Liver (tissue), 9 donors: ENCODE results near the gene EXOSC2. TPM values are rescaled to one million over a fixed set of nuclear protein-coding genes. Genes with fewer than 3 reads are reported as not detected.

Experiments
- DNase-seq: peaks from one replicate; pipeline ENCODE4 v3.0.0-alpha.2; 2017; ENCODE audit warnings: low spot score
- H3K27ac ChIP-seq, 2 donors: one replicate each; pipeline ENCODE4 v1.7.0; 2013; ENCODE audit warnings: inconsistent platforms in 2 of 2, low read length in 2 of 2, control low read depth in 1 of 2, low read depth in 1 of 2, mild to moderate bottlenecking in 1 of 2
- H3K27me3 ChIP-seq, 4 donors: one replicate each; pipeline versions ENCODE4 v1.6.1 to v1.7.0; 2013; ENCODE audit warnings: low read length in 3 of 4, inconsistent platforms in 1 of 4, mild to moderate bottlenecking in 1 of 4, moderate library complexity in 1 of 4; ENCODE audit not compliant: control insufficient read depth in 4 of 4, insufficient read depth in 4 of 4
- H3K36me3 ChIP-seq, 4 donors: one replicate each; pipeline versions ENCODE4 v1.6.1 to v1.7.0; 2013; ENCODE audit warnings: low read length in 3 of 4, mild to moderate bottlenecking in 3 of 4, low read depth in 1 of 4, moderate library complexity in 1 of 4; ENCODE audit not compliant: control insufficient read depth in 4 of 4, insufficient read depth in 3 of 4
- H3K4me1 ChIP-seq, 4 donors: one replicate each; pipeline versions ENCODE4 v1.6.1 to v1.7.0; 2013; ENCODE audit warnings: low read length in 3 of 4, mild to moderate bottlenecking in 3 of 4, moderate library complexity in 1 of 4; ENCODE audit not compliant: control insufficient read depth in 4 of 4, insufficient read depth in 4 of 4
- H3K4me3 ChIP-seq, 3 donors: one replicate each; pipeline versions ENCODE4 v1.6.1 to v1.7.0; 2013; ENCODE audit warnings: low read length in 3 of 3, control low read depth in 1 of 3, low read depth in 1 of 3, mild to moderate bottlenecking in 1 of 3
- H3K9ac ChIP-seq, 2 donors: one replicate each; pipeline ENCODE4 v1.7.0; 2013; ENCODE audit warnings: low read length in 2 of 2, mild to moderate bottlenecking in 2 of 2, moderate library complexity in 2 of 2, control low read depth in 1 of 2, low read depth in 1 of 2
- H3K9me3 ChIP-seq, 4 donors: one replicate each; pipeline versions ENCODE4 v1.6.1 to v1.7.0; 2013; ENCODE audit warnings: low read length in 3 of 4; ENCODE audit not compliant: control insufficient read depth in 4 of 4
- EGR1 ChIP-seq, 2 donors: IDR thresholded peaks; 2 replicates each; pipeline ENCODE4 v1.6.1; 2016 to 2018; ENCODE audit warnings: antibody characterized with exemption in 2 of 2, low read depth in 2 of 2
- FOXA1 ChIP-seq: IDR thresholded peaks from 2 replicates; pipeline ENCODE4 v1.6.1; 2016; ENCODE audit warnings: antibody characterized with exemption
- FOXA2 ChIP-seq: IDR thresholded peaks from 2 replicates; pipeline ENCODE4 v1.6.1; 2016; ENCODE audit warnings: antibody characterized with exemption
- GABPA ChIP-seq, 2 donors: IDR thresholded peaks in 1 of 2; conservative IDR thresholded peaks in 1 of 2; 2 replicates each; pipeline ENCODE4 v1.6.1; 2016; ENCODE audit warnings: antibody characterized with exemption in 2 of 2, mild to moderate bottlenecking in 1 of 2, moderate library complexity in 1 of 2
- HNF4A ChIP-seq, 2 donors: conservative IDR thresholded peaks; 2 replicates each; pipeline ENCODE4 v1.6.1; 2016; ENCODE audit warnings: antibody characterized with exemption in 2 of 2, mild to moderate bottlenecking in 2 of 2
- HNF4G ChIP-seq: IDR thresholded peaks from 2 replicates; pipeline ENCODE4 v1.6.1; 2016; ENCODE audit warnings: antibody characterized with exemption
- JUND ChIP-seq, 2 donors: IDR thresholded peaks; 2 replicates each; pipeline ENCODE4 v1.6.1; 2016; ENCODE audit warnings: antibody characterized with exemption in 2 of 2
- NR2F2 ChIP-seq: IDR thresholded peaks from 2 replicates; pipeline ENCODE4 v1.6.1; 2016; ENCODE audit warnings: antibody characterized with exemption
- REST ChIP-seq: IDR thresholded peaks from 2 replicates; pipeline ENCODE4 v1.6.1; 2016; ENCODE audit warnings: antibody characterized with exemption, mild to moderate bottlenecking
- RXRA ChIP-seq, 2 donors: IDR thresholded peaks; 2 replicates each; pipeline ENCODE4 v1.6.1; 2017 to 2018; ENCODE audit warnings: antibody characterized with exemption in 2 of 2, mild to moderate bottlenecking in 1 of 2
- SP1 ChIP-seq: IDR thresholded peaks from 2 replicates; pipeline ENCODE4 v1.6.1; 2018; ENCODE audit warnings: antibody characterized with exemption, mild to moderate bottlenecking
- TAF1 ChIP-seq: conservative IDR thresholded peaks from 2 replicates; pipeline ENCODE4 v1.6.1; 2016; ENCODE audit warnings: antibody characterized with exemption, mild to moderate bottlenecking
- YY1 ChIP-seq: IDR thresholded peaks from 2 replicates; pipeline ENCODE4 v1.6.1; 2016; ENCODE audit warnings: antibody characterized with exemption, mild to moderate bottlenecking
- ZBTB33 ChIP-seq: IDR thresholded peaks from 2 replicates; pipeline ENCODE4 v1.6.1; 2016; ENCODE audit warnings: antibody characterized with exemption
- WGBS: extraction: QIAGEN DNeasy Blood & Tissue Kit; methylation state at CpG from one replicate; pipeline ENCODE4 v1.1.7; 2013; 5-methylcytosine and 5-hydroxymethylcytosine counted together
- polyA plus RNA-seq, 2 donors: library from polyadenylated mRNA; stranded (reverse) in 1 of 2; unstranded in 1 of 2; fragments of 200-250 nt in 1 of 2; fragments of >200 nt in 1 of 2; fragmentation: Nextera tagmentation in 1 of 2; extraction: Ambion mirVana in 1 of 2; gene quantifications; one replicate each; pipeline versions ENCODE4 v1.2.1 to v1.2.3, GENCODE V29; 2013 to 2015
- total RNA-seq, 2 donors: library from RNA; depleted of rRNA; stranded (reverse); fragments of >200 nt; gene quantifications; one replicate each; pipeline ENCODE4 v1.2.3, GENCODE V29; 2014
- TF ChIP-seq, protein P1 (sequence below): fragments of 150-350 bp; IDR thresholded peaks from 2 replicates; pipeline ENCODE4 v1.5.1; 2017; ENCODE audit warnings: improper control_type of control experiment, low read depth, low read length; ENCODE audit not compliant: missing input control
- TF ChIP-seq, protein P2 (sequence below): IDR thresholded peaks from 2 replicates; pipeline ENCODE4 v1.6.1; 2016; ENCODE audit warnings: antibody characterized with exemption
- TF ChIP-seq, protein P3 (sequence below): IDR thresholded peaks from 2 replicates; pipeline ENCODE4 v1.6.1; 2016; ENCODE audit warnings: antibody characterized with exemption
- donor health status: healthy.
- donor health status: healthy.
- donor health status: healthy.
- donor health status: healthy.
- donor health status: healthy.

Gene EXOSC2
- total and polyA plus RNA-seq, 4 donors: 7.6 to 21.2 (median 13.1) TPM

GRCh38 chr9:130694205-130694604 lies 625 bp downstream of the EXOSC2 start:
- TF ChIP-seq, protein P1, sequence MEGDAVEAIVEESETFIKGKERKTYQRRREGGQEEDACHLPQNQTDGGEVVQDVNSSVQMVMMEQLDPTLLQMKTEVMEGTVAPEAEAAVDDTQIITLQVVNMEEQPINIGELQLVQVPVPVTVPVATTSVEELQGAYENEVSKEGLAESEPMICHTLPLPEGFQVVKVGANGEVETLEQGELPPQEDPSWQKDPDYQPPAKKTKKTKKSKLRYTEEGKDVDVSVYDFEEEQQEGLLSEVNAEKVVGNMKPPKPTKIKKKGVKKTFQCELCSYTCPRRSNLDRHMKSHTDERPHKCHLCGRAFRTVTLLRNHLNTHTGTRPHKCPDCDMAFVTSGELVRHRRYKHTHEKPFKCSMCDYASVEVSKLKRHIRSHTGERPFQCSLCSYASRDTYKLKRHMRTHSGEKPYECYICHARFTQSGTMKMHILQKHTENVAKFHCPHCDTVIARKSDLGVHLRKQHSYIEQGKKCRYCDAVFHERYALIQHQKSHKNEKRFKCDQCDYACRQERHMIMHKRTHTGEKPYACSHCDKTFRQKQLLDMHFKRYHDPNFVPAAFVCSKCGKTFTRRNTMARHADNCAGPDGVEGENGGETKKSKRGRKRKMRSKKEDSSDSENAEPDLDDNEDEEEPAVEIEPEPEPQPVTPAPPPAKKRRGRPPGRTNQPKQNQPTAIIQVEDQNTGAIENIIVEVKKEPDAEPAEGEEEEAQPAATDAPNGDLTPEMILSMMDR: no peak
- TF ChIP-seq FOXA2: no peak
- TF ChIP-seq RXRA (IDR thresholded peaks at IDR 0.05): no peak
- no peak for TF ChIP-seq TAF1
- no peak for TF ChIP-seq REST
- no peak for TF ChIP-seq NR2F2
- no peak for TF ChIP-seq SP1
- TF ChIP-seq, protein P2, sequence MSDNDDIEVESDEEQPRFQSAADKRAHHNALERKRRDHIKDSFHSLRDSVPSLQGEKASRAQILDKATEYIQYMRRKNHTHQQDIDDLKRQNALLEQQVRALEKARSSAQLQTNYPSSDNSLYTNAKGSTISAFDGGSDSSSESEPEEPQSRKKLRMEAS: no peak
- TF ChIP-seq YY1: no peak
- TF ChIP-seq, protein P3, sequence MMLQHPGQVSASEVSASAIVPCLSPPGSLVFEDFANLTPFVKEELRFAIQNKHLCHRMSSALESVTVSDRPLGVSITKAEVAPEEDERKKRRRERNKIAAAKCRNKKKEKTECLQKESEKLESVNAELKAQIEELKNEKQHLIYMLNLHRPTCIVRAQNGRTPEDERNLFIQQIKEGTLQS: no peak
- no peak for TF ChIP-seq HNF4A (conservative IDR thresholded peaks at IDR 0.05)
- no peak for TF ChIP-seq FOXA1
- no peak for TF ChIP-seq EGR1 (IDR thresholded peaks at IDR 0.05; ENCODE audit: low read depth in 2 of 2)
- no peak for TF ChIP-seq ZBTB33
- no peak for TF ChIP-seq JUND (IDR thresholded peaks at IDR 0.05)
- no peak for TF ChIP-seq HNF4G
- peaks cover under 1 to 20% (median 11%) of the 10 kb centered on the region in 4 donors for H3K36me3 ChIP-seq
- no peaks in the 10 kb centered on the region for H3K27me3 ChIP-seq
- H3K9ac ChIP-seq: peak overlapping the region; percentile 63 to 67
- H3K27ac ChIP-seq: no peak overlapping the region
- peaks cover 2 to 32% (median 16%) of the 10 kb centered on the region in 4 donors for H3K4me1 ChIP-seq
- 1% methylated on average over 8 of the region's 8 CpGs for WGBS
- DNase-seq: no peak
- H3K4me3 ChIP-seq: peak overlapping the region; percentile 78 to 96 (median 96)
- no peaks in the 10 kb centered on the region for H3K9me3 ChIP-seq

GRCh38 chr9:130696139-130696650 lies 2.6 kb downstream of the EXOSC2 start:
- no peaks in the 10 kb centered on the region for H3K27me3 ChIP-seq
- no peak overlapping the region for H3K9ac ChIP-seq
- no peak overlapping the region for H3K4me3 ChIP-seq
- H3K4me1 ChIP-seq: peaks cover 2 to 32% (median 16%) of the 10 kb centered on the region in 4 donors
- H3K27ac ChIP-seq: no peak overlapping the region
- no peaks in the 10 kb centered on the region for H3K9me3 ChIP-seq
- peaks cover 7 to 28% (median 16%) of the 10 kb centered on the region in 4 donors for H3K36me3 ChIP-seq
- DNase-seq: no peak
- WGBS: 92% methylated on average over 4 of the region's 4 CpGs
- TF ChIP-seq REST: no peak
- TF ChIP-seq ZBTB33: no peak
- no peak for TF ChIP-seq YY1
- TF ChIP-seq SP1: no peak
- no peak for TF ChIP-seq EGR1 (IDR thresholded peaks at IDR 0.05; ENCODE audit: low read depth in 2 of 2)
- no peak for TF ChIP-seq GABPA (IDR thresholded peaks at IDR 0.05 in 1 of 2, conservative IDR thresholded peaks at IDR 0.05 in 1 of 2)
- TF ChIP-seq, protein P2: no peak
